HG03025 (cell line): ENCODE measurements around the gene CCR9.

Experiments used
- ATAC-seq: cut with Tn5 transposase; IDR thresholded peaks from one replicate; pipeline ENCODE4 v1.9.1; 2021; ENCODE audit warnings: mild to moderate bottlenecking, moderate library complexity; ENCODE audit not compliant: unreplicated experiment, low FRiP score

CCR9 gene

GRCh38 chr3:45950686-45951600, 64.6 kb downstream of the CCR9 start:
- ATAC-seq, result no peak

- ATAC-seq, result no peak
These were observed 65.6 kb downstream of the CCR9 start for GRCh38 chr3:45951946-45952345.

GRCh38 chr3:45952456-45952855, 66.1 kb downstream of the CCR9 start:
- no peak for ATAC-seq
